Stimulated activated memory B cell treated with anti-CD40 and anti-IgM and Interleukin-4, amounts not matched to agents 10 μg/mL and 1 μg/mL and 100 μg/mL, for 72 hours (primary cell): ENCODE results near the gene GPR39.
A peak's percentile ranks its signal among the peaks of the same experiment; 100 is the strongest.

ENCODE experiments used
- ATAC-seq: fragments of 150-1000 bp; cut with Tn5 transposase; 2 replicates; pipeline ENCODE4 v1.10.0; 2021
- H3K27ac Mint-ChIP-seq: one replicate; pipeline ENCODE4 v1.8.0; 2022; ENCODE audit warnings: mild to moderate bottlenecking, mixed read lengths
- H3K27me3 Mint-ChIP-seq: one replicate; pipeline ENCODE4 v1.8.0; 2022; ENCODE audit warnings: mixed read lengths
- H3K36me3 Mint-ChIP-seq: one replicate; pipeline ENCODE4 v1.8.0; 2022; ENCODE audit warnings: mixed read lengths
- H3K4me1 Mint-ChIP-seq: one replicate; pipeline ENCODE4 v1.8.0; 2022; ENCODE audit warnings: mixed read lengths
- H3K4me3 Mint-ChIP-seq: one replicate; pipeline ENCODE4 v1.8.0; 2022; ENCODE audit warnings: mild to moderate bottlenecking, moderate library complexity, mixed read lengths
- H3K9me3 Mint-ChIP-seq: one replicate; pipeline ENCODE4 v1.8.0; 2022; ENCODE audit warnings: mixed read lengths

GPR39 gene

GRCh38 chr2:132400169-132400900 is 16.3 kb upstream of the GPR39 start:
- no peak for ATAC-seq
- H3K4me1 Mint-ChIP-seq: no peaks in the 10 kb centered on the region
- H3K4me3 Mint-ChIP-seq: no peak overlapping the region
- H3K36me3 Mint-ChIP-seq: no peaks in the 10 kb centered on the region
- H3K27ac Mint-ChIP-seq: no peak overlapping the region
- H3K9me3 Mint-ChIP-seq: peaks cover 7% of the 10 kb centered on the region
- H3K27me3 Mint-ChIP-seq: peaks cover 3% of the 10 kb centered on the region

GRCh38 chr2:132400901-132401240 is 15.7 kb upstream of the GPR39 start:
- ATAC-seq: no peak
- peaks cover 6% of the 10 kb centered on the region for H3K9me3 Mint-ChIP-seq

GRCh38 chr2:132401326-132401725 is 15.3 kb upstream of the GPR39 start:
- peaks cover 6% of the 10 kb centered on the region for H3K9me3 Mint-ChIP-seq
- H3K36me3 Mint-ChIP-seq: no peaks in the 10 kb centered on the region
- no peaks in the 10 kb centered on the region for H3K27me3 Mint-ChIP-seq
- H3K4me3 Mint-ChIP-seq: no peak overlapping the region
- no peak for ATAC-seq
- H3K27ac Mint-ChIP-seq: no peak overlapping the region
- no peaks in the 10 kb centered on the region for H3K4me1 Mint-ChIP-seq

More at GRCh38 chr2:132400901-132401240, 15.7 kb upstream of the GPR39 start:
- Mint-ChIP-seq H3K4me3 (no peak overlapping the region), H3K27me3 (no peaks in the 10 kb centered on the region), H3K36me3 (no peaks in the 10 kb centered on the region), H3K4me1 (no peaks in the 10 kb centered on the region), H3K27ac (no peak overlapping the region)

GRCh38 chr2:132403146-132403545 is 13.5 kb upstream of the GPR39 start:
- Mint-ChIP-seq H3K9me3 (peaks cover 6% of the 10 kb centered on the region), H3K4me3 (no peak overlapping the region), H3K27ac (no peak overlapping the region), H3K36me3 (no peaks in the 10 kb centered on the region), H3K4me1 (no peaks in the 10 kb centered on the region), H3K27me3 (no peaks in the 10 kb centered on the region)
- ATAC-seq: no peak

GRCh38 chr2:132404056-132404455 is 12.5 kb upstream of the GPR39 start:
- H3K36me3 Mint-ChIP-seq: no peaks in the 10 kb centered on the region
- no peak overlapping the region for H3K4me3 Mint-ChIP-seq
- H3K4me1 Mint-ChIP-seq: no peaks in the 10 kb centered on the region
- peaks cover 6% of the 10 kb centered on the region for H3K9me3 Mint-ChIP-seq
- no peak for ATAC-seq
- H3K27ac Mint-ChIP-seq: no peak overlapping the region
- no peaks in the 10 kb centered on the region for H3K27me3 Mint-ChIP-seq

- H3K4me1 Mint-ChIP-seq: no peaks in the 10 kb centered on the region
- H3K27ac Mint-ChIP-seq: no peak overlapping the region
- no peak for ATAC-seq
- no peaks in the 10 kb centered on the region for H3K27me3 Mint-ChIP-seq
- no peak overlapping the region for H3K4me3 Mint-ChIP-seq
- no peaks in the 10 kb centered on the region for H3K36me3 Mint-ChIP-seq
- H3K9me3 Mint-ChIP-seq: peaks cover 8% of the 10 kb centered on the region
These were observed 8.8 kb upstream of the GPR39 start for GRCh38 chr2:132407784-132408183.

- Mint-ChIP-seq H3K4me3 (no peak overlapping the region), H3K27me3 (peaks cover 26% of the 10 kb centered on the region), H3K27ac (no peak overlapping the region), H3K4me1 (no peaks in the 10 kb centered on the region), H3K9me3 (peaks cover 2% of the 10 kb centered on the region), H3K36me3 (no peaks in the 10 kb centered on the region)
- ATAC-seq: no peak
These were observed 4.6 kb upstream of the GPR39 start for GRCh38 chr2:132412021-132412420.

DNA sequence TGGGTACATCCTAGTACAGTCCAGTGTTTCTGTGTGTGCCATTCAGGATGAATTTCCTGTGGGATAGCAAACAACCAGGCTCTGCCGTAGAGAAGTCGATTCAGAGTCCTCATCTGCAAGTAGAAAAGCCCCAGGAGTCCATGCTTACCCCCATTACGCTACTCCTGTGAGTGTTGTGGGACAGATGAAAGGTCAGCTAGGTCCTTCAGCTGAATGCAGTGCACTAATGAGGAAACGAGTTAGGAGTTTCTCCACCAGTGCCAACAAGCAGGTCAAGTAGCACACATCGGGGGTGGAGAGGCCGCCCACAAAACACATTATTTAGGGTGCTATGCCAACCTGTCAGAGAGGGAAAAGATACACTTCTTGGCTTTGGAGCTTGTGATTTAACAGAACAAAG is 2.5 kb upstream of the GPR39 start:
- Mint-ChIP-seq H3K27ac (no peak overlapping the region), H3K27me3 (peaks cover 43% of the 10 kb centered on the region), H3K4me1 (no peaks in the 10 kb centered on the region), H3K4me3 (no peak overlapping the region), H3K36me3 (no peaks in the 10 kb centered on the region), H3K9me3 (peaks cover 2% of the 10 kb centered on the region)
- no peak for ATAC-seq

DNA sequence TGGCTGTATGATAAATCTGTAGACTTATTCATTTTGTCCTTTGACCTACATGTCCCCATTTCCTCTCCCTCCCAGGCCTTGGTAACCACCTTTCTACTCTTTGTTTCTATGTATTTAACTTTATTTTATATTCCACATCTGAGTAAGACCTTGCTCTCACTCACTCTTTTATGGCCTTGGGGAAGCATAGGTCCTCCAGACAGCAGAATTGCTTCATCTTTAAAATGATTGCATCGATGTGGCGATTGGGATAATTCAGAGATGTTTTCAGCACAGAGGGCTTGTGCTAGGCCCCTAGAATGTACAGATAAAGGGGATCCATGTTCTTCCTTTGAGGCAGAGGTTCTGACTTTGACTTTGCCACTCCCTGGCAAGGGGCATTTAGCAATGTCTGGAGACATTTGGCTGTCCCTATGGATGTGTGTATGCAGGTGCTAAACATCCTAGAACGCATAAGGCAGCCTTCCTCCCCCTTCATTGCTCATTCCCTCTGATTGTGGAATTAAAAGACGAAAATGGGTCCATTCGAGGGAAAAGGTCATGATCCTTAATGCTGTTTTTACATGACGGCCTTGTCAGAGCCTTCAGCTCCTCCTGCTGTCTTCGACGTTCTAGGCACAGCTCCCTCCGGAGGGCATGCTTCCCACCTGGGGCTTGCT is 1.2 kb upstream of the GPR39 start:
- Mint-ChIP-seq H3K4me1 (no peaks in the 10 kb centered on the region), H3K4me3 (no peak overlapping the region), H3K9me3 (peaks cover 2% of the 10 kb centered on the region), H3K36me3 (no peaks in the 10 kb centered on the region), H3K27ac (no peak overlapping the region), H3K27me3 (peaks cover 43% of the 10 kb centered on the region)
- ATAC-seq: no peak

GRCh38 chr2:132415915-132416722 is 486 bp upstream of the GPR39 start:
- Mint-ChIP-seq H3K36me3 (no peaks in the 10 kb centered on the region), H3K4me1 (no peaks in the 10 kb centered on the region), H3K4me3 (peak overlapping the region; percentile 39), H3K27ac (no peak overlapping the region), H3K9me3 (no peaks in the 10 kb centered on the region), H3K27me3 (peaks cover 43% of the 10 kb centered on the region)
- no peak for ATAC-seq

DNA sequence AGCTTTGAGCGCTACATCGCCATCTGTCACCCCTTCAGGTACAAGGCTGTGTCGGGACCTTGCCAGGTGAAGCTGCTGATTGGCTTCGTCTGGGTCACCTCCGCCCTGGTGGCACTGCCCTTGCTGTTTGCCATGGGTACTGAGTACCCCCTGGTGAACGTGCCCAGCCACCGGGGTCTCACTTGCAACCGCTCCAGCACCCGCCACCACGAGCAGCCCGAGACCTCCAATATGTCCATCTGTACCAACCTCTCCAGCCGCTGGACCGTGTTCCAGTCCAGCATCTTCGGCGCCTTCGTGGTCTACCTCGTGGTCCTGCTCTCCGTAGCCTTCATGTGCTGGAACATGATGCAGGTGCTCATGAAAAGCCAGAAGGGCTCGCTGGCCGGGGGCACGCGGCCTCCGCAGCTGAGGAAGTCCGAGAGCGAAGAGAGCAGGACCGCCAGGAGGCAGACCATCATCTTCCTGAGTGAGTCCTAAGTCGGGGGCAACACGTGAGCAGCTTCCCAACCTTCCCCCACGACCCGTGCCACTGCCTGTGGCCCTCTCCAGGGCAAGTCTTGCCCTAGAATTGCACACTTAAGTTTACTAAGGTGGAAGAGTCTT is 928 bp downstream of the GPR39 start:
- H3K27ac Mint-ChIP-seq: no peak overlapping the region
- no peaks in the 10 kb centered on the region for H3K36me3 Mint-ChIP-seq
- no peaks in the 10 kb centered on the region for H3K4me1 Mint-ChIP-seq
- H3K4me3 Mint-ChIP-seq: no peak overlapping the region
- ATAC-seq: no peak
- no peaks in the 10 kb centered on the region for H3K9me3 Mint-ChIP-seq
- peaks cover 43% of the 10 kb centered on the region for H3K27me3 Mint-ChIP-seq

DNA sequence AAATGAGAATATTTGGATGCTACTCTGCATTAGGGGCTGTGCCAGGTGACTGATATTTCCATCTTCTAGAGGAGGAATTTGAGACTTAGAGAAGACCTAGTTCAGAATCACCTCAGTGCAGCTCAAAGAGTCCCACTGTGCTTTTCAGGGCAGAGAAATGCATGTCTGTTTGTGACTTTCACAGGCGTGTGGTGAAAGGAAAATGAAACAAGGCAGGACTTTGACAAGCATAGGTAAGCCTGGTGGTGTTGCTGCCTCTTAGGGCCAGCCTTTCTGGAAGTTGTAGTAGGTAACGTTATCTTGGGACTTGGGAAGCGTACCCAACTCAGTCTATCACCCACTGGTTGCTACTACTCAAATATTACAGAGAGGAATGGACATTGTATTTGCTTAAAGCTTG is 2.6 kb downstream of the GPR39 start:
- no peaks in the 10 kb centered on the region for H3K36me3 Mint-ChIP-seq
- H3K4me3 Mint-ChIP-seq: no peak overlapping the region
- no peaks in the 10 kb centered on the region for H3K9me3 Mint-ChIP-seq
- ATAC-seq: no peak
- H3K4me1 Mint-ChIP-seq: no peaks in the 10 kb centered on the region
- no peak overlapping the region for H3K27ac Mint-ChIP-seq
- peaks cover 33% of the 10 kb centered on the region for H3K27me3 Mint-ChIP-seq

GRCh38 chr2:132419941-132420340 is 3.3 kb downstream of the GPR39 start:
- Mint-ChIP-seq H3K27ac (no peak overlapping the region), H3K9me3 (no peaks in the 10 kb centered on the region), H3K4me3 (no peak overlapping the region), H3K27me3 (peaks cover 29% of the 10 kb centered on the region), H3K4me1 (no peaks in the 10 kb centered on the region), H3K36me3 (no peaks in the 10 kb centered on the region)
- ATAC-seq: no peak

- no peak for ATAC-seq
- no peak overlapping the region for H3K27ac Mint-ChIP-seq
- no peaks in the 10 kb centered on the region for H3K9me3 Mint-ChIP-seq
- H3K4me1 Mint-ChIP-seq: no peaks in the 10 kb centered on the region
- H3K4me3 Mint-ChIP-seq: no peak overlapping the region
- H3K36me3 Mint-ChIP-seq: no peaks in the 10 kb centered on the region
- peaks cover 18% of the 10 kb centered on the region for H3K27me3 Mint-ChIP-seq
These were observed 4.5 kb downstream of the GPR39 start for GRCh38 chr2:132420816-132421805.
